Vagina (tissue), 2 donors: ENCODE measurements around the gene IFI27. TPM values are rescaled to one million over a fixed set of nuclear protein-coding genes. Genes with fewer than 3 reads are reported as not detected.

Experiments used
- DNase-seq, 2 donors: peaks; one replicate each; pipeline ENCODE4 v3.0.0-alpha.2; 2017; ENCODE audit errors: extremely low spot score in 2 of 2
- H3K27ac ChIP-seq: fragments of 200-600 bp; sonication (generic); one replicate; pipeline ENCODE4 v1.5.1; 2019
- H3K27me3 ChIP-seq: fragments of 200-600 bp; sonication (generic); one replicate; pipeline ENCODE4 v1.5.1; 2019
- H3K36me3 ChIP-seq, 2 donors: fragments of 200-600 bp; sonication (generic); one replicate each; pipeline ENCODE4 v1.5.1; 2017 to 2019
- H3K4me1 ChIP-seq: fragments of 200-600 bp; sonication (generic); one replicate; pipeline ENCODE4 v1.5.1; 2019
- H3K4me3 ChIP-seq, 2 donors: fragments of 200-600 bp; sonication (generic); 1 replicate in 1 of 2; 2 replicates in 1 of 2; pipeline ENCODE4 v1.5.1; 2016 to 2019
- H3K9me3 ChIP-seq: fragments of 200-600 bp; sonication (generic); one replicate; pipeline ENCODE4 v1.5.1; 2019
- POLR2A ChIP-seq, 2 donors: fragments of 450-650 bp; IDR thresholded peaks; one replicate each; pipeline ENCODE4 v1.6.1; 2017; ENCODE audit warnings: antibody characterized with exemption in 2 of 2, mild to moderate bottlenecking in 2 of 2, moderate library complexity in 2 of 2
- POLR2AphosphoS5 ChIP-seq, 2 donors: sonication (generic); formaldehyde crosslinking; IDR thresholded peaks; one replicate each; pipeline ENCODE4 v1.9.0; 2017; ENCODE audit warnings: antibody characterized with exemption in 2 of 2, mild to moderate bottlenecking in 2 of 2, low read depth in 1 of 2; ENCODE audit not compliant: insufficient read depth in 1 of 2
- intact Hi-C: fragments of 100-400 bp; cut with DNase I; formaldehyde crosslinking; loops from one replicate; pipeline ENCODE4 v1.15.1; 2023
- total RNA-seq: library from RNA; depleted of rRNA; stranded (reverse); fragments of >200 nt; gene quantifications from one replicate; pipeline ENCODE4 v1.2.3, GENCODE V29; 2016
- TF ChIP-seq, protein P1 (sequence below), 3 experiments: fragments of 450-650 bp in 2 of 3; fragments of 200-600 bp in 1 of 3; sonication (generic) in 1 of 3; IDR thresholded peaks; one replicate each; pipeline ENCODE4 v1.5.1; 2017 to 2019; ENCODE audit warnings: antibody characterized with exemption in 3 of 3, mild to moderate bottlenecking in 2 of 3, moderate library complexity in 2 of 3

Gene IFI27
- total RNA-seq, 1 donor from 2014 or later = 209 TPM

DNA sequence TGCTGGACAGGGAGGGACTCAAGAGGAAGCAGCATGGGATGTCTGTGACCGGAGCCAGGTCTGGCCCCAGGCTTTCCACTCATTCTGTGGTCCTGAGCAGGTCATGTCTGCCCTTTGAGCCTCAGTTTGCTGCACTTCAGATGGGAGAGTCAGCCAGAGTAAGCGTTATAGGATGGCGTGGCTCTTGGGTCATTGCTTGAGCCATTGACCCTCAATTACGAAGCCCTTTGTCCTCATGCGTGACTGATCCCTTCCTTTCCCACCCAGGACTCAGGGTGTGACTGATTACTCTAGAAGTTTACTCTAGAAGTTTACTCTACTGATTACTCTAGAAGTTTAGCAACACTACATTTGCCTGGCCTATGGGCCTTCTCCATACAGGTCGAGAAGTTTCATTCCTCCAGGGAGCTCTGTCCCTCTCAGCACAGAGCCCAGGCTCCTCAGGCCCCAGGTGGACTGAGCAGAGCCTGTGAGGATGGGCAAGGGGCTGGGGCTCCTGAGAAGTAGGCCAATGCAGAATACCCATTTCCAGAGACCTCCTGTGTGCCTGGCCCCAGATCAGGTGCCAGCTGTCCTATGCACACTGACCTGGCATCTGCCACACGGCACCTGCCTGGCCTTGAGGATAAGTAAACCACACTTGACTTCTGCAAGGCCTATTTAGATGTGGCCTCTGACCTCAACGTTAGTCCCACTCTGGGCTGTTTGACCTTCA is 7.6 kb upstream of the IFI27 start:
- no peak for DNase-seq
- no peak overlapping the region for H3K4me3 ChIP-seq
- intact Hi-C loops = no loop called here
- H3K27me3 ChIP-seq = no peaks in the 10 kb centered on the region
- peaks cover 14% of the 10 kb centered on the region for H3K4me1 ChIP-seq
- TF ChIP-seq POLR2A (IDR thresholded peaks at IDR 0.05) = no peak
- TF ChIP-seq, protein P1, sequence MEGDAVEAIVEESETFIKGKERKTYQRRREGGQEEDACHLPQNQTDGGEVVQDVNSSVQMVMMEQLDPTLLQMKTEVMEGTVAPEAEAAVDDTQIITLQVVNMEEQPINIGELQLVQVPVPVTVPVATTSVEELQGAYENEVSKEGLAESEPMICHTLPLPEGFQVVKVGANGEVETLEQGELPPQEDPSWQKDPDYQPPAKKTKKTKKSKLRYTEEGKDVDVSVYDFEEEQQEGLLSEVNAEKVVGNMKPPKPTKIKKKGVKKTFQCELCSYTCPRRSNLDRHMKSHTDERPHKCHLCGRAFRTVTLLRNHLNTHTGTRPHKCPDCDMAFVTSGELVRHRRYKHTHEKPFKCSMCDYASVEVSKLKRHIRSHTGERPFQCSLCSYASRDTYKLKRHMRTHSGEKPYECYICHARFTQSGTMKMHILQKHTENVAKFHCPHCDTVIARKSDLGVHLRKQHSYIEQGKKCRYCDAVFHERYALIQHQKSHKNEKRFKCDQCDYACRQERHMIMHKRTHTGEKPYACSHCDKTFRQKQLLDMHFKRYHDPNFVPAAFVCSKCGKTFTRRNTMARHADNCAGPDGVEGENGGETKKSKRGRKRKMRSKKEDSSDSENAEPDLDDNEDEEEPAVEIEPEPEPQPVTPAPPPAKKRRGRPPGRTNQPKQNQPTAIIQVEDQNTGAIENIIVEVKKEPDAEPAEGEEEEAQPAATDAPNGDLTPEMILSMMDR (IDR thresholded peaks at IDR 0.05) = no peak
- no peak for TF ChIP-seq POLR2AphosphoS5 (IDR thresholded peaks at IDR 0.05; ENCODE audit: insufficient read depth in 1 of 2, low read depth in 1 of 2)
- no peaks in the 10 kb centered on the region for H3K9me3 ChIP-seq
- no peaks in the 10 kb centered on the region for H3K36me3 ChIP-seq
- H3K27ac ChIP-seq = no peak overlapping the region

DNA sequence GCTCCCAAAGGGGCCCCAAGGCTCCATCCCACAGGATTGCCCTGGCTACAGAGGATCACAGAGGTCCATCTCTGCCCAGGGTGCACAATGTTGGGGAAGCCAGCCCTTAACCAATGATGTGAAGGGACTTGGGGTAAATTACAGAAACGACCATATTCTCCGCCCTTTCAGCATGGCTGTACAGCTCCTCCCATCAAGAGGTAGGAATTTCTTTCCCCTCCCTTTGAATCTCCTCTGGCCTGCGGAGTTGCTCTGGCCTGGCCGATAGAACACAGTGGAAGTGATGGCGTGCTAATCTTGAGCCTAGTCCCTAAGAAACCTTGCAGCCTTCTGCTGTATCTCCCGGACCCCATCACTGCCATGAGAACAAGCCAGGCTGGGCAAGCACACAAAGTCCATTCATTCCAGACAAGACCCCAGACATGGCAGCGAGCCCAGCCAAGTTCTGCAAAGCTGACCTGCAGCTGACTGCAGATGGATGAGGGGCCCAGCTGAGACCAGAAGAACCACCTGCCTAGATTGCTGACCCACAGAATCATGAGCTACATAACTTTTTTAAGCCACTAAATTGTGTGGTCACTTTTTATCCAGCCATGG is 6.9 kb upstream of the IFI27 start:
- intact Hi-C loops = no loop called here
- H3K27ac ChIP-seq = no peak overlapping the region

DNA sequence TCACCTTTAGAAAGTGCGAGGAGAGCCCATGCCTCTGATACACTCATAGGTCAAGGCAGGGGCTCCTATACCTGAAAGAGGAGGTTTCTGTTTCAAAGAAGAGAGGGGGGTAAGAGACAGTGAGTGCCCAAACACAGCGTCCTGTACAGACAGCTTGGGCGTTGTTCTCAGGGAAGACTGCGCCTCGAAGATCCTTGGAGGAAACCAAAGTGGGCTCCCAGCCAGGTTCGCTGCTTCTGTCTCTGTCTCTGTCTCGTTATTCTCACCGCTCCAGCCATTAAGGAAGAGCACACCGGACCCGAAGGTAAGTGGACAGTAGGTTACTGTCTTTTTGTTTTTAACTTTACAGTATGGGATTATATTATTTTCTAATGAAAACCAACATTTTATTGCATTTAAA is 5.8 kb upstream of the IFI27 start:
- peaks cover 6% of the 10 kb centered on the region for H3K4me1 ChIP-seq
- no peak for TF ChIP-seq POLR2A (IDR thresholded peaks at IDR 0.05)
- intact Hi-C loops = no loop called here

More for the DNA sequence above, 6.9 kb upstream of the IFI27 start:
- Histone ChIP-seq H3K36me3 (no peaks in the 10 kb centered on the region), H3K4me3 (no peak overlapping the region), H3K4me1 (peaks cover 9% of the 10 kb centered on the region), H3K9me3 (no peaks in the 10 kb centered on the region), H3K27me3 (no peaks in the 10 kb centered on the region)
- no peak for DNase-seq
- no peak for TF ChIP-seq POLR2A (IDR thresholded peaks at IDR 0.05)
- no peak for TF ChIP-seq POLR2AphosphoS5 (IDR thresholded peaks at IDR 0.05; ENCODE audit: insufficient read depth in 1 of 2, low read depth in 1 of 2)
- TF ChIP-seq, protein P1 (IDR thresholded peaks at IDR 0.05) = no peak

DNA sequence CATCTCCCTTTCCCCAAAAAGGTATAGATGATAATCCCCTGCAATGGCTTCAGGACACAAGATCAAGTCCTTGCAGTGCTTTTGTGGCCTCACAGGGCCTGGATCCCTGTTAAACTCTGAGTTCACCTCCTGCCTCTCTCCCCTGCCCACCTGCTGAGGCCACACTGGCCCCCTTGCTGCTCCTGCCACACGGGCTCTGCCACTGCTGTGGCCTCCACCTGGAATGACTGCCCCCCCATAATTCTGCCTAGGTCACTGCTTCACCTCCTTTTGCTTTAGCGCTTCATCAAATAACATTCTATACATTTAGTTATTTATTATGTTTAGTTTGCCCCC is 653 bp upstream of the IFI27 start:
- Histone ChIP-seq H3K36me3 (no peaks in the 10 kb centered on the region), H3K27me3 (no peaks in the 10 kb centered on the region), H3K4me1 (peaks cover 51% of the 10 kb centered on the region), H3K4me3 (no peak overlapping the region), H3K9me3 (no peaks in the 10 kb centered on the region), H3K27ac (peak overlapping the region; percentile 85)
- peak; percentile 31 to 64 for DNase-seq
- TF ChIP-seq, protein P1 (IDR thresholded peaks at IDR 0.05) = no peak
- TF ChIP-seq POLR2AphosphoS5 (IDR thresholded peaks at IDR 0.05; ENCODE audit: insufficient read depth in 1 of 2, low read depth in 1 of 2) (no peak), POLR2A (IDR thresholded peaks at IDR 0.05) (no peak)
- intact Hi-C loops = no loop called here

More for the DNA sequence above, 5.8 kb upstream of the IFI27 start:
- Histone ChIP-seq H3K27me3 (no peaks in the 10 kb centered on the region), H3K4me3 (no peak overlapping the region), H3K27ac (no peak overlapping the region), H3K36me3 (no peaks in the 10 kb centered on the region), H3K9me3 (no peaks in the 10 kb centered on the region)
- DNase-seq = no peak

DNA sequence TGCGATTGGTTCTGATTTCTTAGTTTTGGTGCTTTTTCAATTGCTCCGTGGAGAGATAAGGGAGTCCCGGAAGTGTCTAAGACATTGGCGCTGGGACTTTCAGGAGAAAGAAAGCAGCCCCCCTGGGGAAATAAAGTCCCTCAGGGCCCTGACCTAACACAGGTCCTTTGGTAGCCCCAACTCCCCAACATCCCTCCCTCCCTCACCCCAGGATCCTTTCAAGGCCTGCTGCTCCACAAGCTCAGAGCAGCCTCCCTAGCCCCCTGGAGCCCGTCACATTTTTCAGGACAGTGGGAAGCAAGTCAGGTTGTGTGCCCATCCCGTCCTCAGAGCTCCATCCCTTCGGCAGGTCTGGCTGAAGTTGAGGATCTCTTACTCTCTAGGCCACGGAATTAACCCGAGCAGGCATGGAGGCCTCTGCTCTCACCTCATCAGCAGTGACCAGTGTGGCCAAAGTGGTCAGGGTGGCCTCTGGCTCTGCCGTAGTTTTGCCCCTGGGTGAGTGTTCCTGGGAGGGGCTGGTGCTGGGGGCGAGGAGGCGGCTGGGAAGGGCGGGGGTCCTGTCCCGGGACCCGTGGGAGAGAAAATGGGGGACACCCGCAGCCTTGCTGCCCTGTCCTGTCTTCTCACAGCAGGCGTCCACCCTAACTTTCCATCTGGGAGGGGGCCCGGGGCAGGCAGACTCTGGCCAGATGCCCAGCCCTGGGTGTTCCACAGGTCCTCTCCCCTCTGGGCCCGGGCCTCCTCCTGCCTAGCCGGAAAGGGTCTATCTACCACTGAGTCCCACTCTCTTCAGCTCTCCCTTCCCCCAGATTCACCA is 950 bp downstream of the IFI27 start:
- Histone ChIP-seq H3K4me1 (peaks cover 60% of the 10 kb centered on the region), H3K9me3 (no peaks in the 10 kb centered on the region), H3K27ac (peak overlapping the region; percentile 85), H3K36me3 (no peaks in the 10 kb centered on the region), H3K4me3 (peak overlapping the region; percentile 38 to 46), H3K27me3 (no peaks in the 10 kb centered on the region)
- TF ChIP-seq, protein P1 (IDR thresholded peaks at IDR 0.05) = no peak
- TF ChIP-seq POLR2A (IDR thresholded peaks at IDR 0.05) (no peak), POLR2AphosphoS5 (IDR thresholded peaks at IDR 0.05; ENCODE audit: insufficient read depth in 1 of 2, low read depth in 1 of 2) (no peak)
- peak in 1 of 2 donors; percentile 81 for DNase-seq
- intact Hi-C loops = no loop called here
